NB4 (cell line): ENCODE data around the gene KCND1.

Experiments used
- DNase-seq: peaks from one replicate; pipeline ENCODE4 v3.0.0; 2010; ENCODE audit warnings: low read depth
- H3K4me3 ChIP-seq: one replicate; pipeline ENCODE4 v1.5.1; 2011; ENCODE audit warnings: mild to moderate bottlenecking, low read depth, low read length, moderate library complexity
- CTCF ChIP-seq: IDR thresholded peaks from one replicate; pipeline ENCODE4 v1.5.1; 2012; ENCODE audit warnings: low read depth, low read length
- MAX ChIP-seq: IDR thresholded peaks from 2 replicates; pipeline ENCODE4 v1.6.1; 2011; ENCODE audit warnings: low read depth, low read length
- MYC ChIP-seq: IDR thresholded peaks from 2 replicates; pipeline ENCODE4 v1.6.1; 2011; ENCODE audit warnings: low read depth, low read length
- POLR2A ChIP-seq: IDR thresholded peaks from 2 replicates; pipeline ENCODE4 v1.6.1; 2011; ENCODE audit warnings: mild to moderate bottlenecking; ENCODE audit not compliant: insufficient read length; ENCODE audit errors: extremely low read depth

The KCND1 gene

GRCh38 chrX:48974574-48974973, 2.9 kb upstream of the KCND1 start:
- TF ChIP-seq MYC = no peak
- no peak for TF ChIP-seq CTCF
- no peak for TF ChIP-seq MAX
- no peak for TF ChIP-seq POLR2A
- no peak overlapping the region for H3K4me3 ChIP-seq
- no peak for DNase-seq

GRCh38 chrX:48974033-48974432, 2.4 kb upstream of the KCND1 start:
- TF ChIP-seq POLR2A (no peak), MAX (no peak)
- DNase-seq = no peak
- H3K4me3 ChIP-seq = no peak overlapping the region

GRCh38 chrX:48972220-48973164, 848 bp upstream of the KCND1 start:
- H3K4me3 ChIP-seq = no peak overlapping the region
- peak; percentile 59 for TF ChIP-seq CTCF
- no peak for TF ChIP-seq MYC

GRCh38 chrX:48969471-48969870, 2.2 kb downstream of the KCND1 start:
- H3K4me3 ChIP-seq = no peak overlapping the region
- TF ChIP-seq MAX (no peak), POLR2A (no peak), CTCF (no peak), MYC (no peak)
- DNase-seq = no peak

More at GRCh38 chrX:48972220-48973164, 848 bp upstream of the KCND1 start:
- DNase-seq = peak; percentile 57

GRCh38 chrX:48968377-48968776, 3.3 kb downstream of the KCND1 start:
- H3K4me3 ChIP-seq = no peak overlapping the region
- TF ChIP-seq MAX = no peak
- TF ChIP-seq MYC = no peak
- no peak for TF ChIP-seq POLR2A
- TF ChIP-seq CTCF = no peak
- no peak for DNase-seq

- no peak overlapping the region for H3K4me3 ChIP-seq
- no peak for DNase-seq
- TF ChIP-seq MAX (no peak), CTCF (no peak), MYC (no peak), POLR2A (no peak)
These were observed 4.7 kb downstream of the KCND1 start for GRCh38 chrX:48966796-48967579.
